Panc1 (cell line): Measurements from ENCODE around the gene TERT. TPM values are rescaled to one million over a fixed set of nuclear protein-coding genes. Genes with fewer than 3 reads are reported as not detected.

Experiments
- ATAC-seq: fragments of 200-7000 bp; cut with Tn5 transposase; 2 replicates; pipeline ENCODE4 v1.9.1; 2020; ENCODE audit warnings: mild to moderate bottlenecking, moderate library complexity
- BruUV-seq: library from RNA; stranded (reverse); fragments of 400-500 nt; replicated peaks from 2 replicates; lab custom pipeline; 2021; lab: Mats Ljungman, UMichigan
- CTCF ChIA-PET: fragments of 300-600 bp; sonication (Branson Sonifier 250); formaldehyde crosslinking; loops from one replicate; lab custom pipeline; 2022; ENCODE audit warnings: antibody characterized with exemption; lab: Charles Lee
- POLR2A ChIA-PET: fragments of 300-600 bp; sonication (Branson Sonifier 250); formaldehyde crosslinking; loops from one replicate; lab custom pipeline; 2022; ENCODE audit warnings: antibody characterized with exemption; lab: Charles Lee
- DNase-seq: peaks from one replicate; pipeline ENCODE4 v3.0.0-alpha.2; 2010; ENCODE audit warnings: low read depth, low spot score
- H3K27ac ChIP-seq: 2 replicates; pipeline ENCODE4 v1.5.1; 2011; ENCODE audit warnings: mild to moderate bottlenecking, low read length, inconsistent platforms
- H3K27me3 ChIP-seq: fragments of 200-500 bp; sonication (Bioruptor generic); 2 replicates; pipeline ENCODE4 v1.6.0; 2014; ENCODE audit warnings: low read length, inconsistent platforms; ENCODE audit not compliant: control insufficient read depth, insufficient read depth
- H3K36me3 ChIP-seq: fragments of 200-500 bp; sonication (Bioruptor generic); 2 replicates; pipeline ENCODE4 v1.5.1; 2014; ENCODE audit warnings: inconsistent platforms, mild to moderate bottlenecking, low read length, moderate library complexity; ENCODE audit not compliant: control insufficient read depth, insufficient read depth
- H3K4me1 ChIP-seq: 2 replicates; pipeline ENCODE4 v1.5.1; 2011; ENCODE audit warnings: inconsistent platforms, mild to moderate bottlenecking, low read length, moderate library complexity; ENCODE audit not compliant: control insufficient read depth, insufficient read depth
- H3K4me3 ChIP-seq, 2 experiments: 2 replicates each; pipeline ENCODE4 v1.5.1; 2011 to 2012; ENCODE audit warnings: low read depth in 2 of 2, low read length in 2 of 2, mild to moderate bottlenecking in 2 of 2, inconsistent platforms in 1 of 2, moderate library complexity in 1 of 2
- H3K9me3 ChIP-seq: fragments of 200-500 bp; sonication (Bioruptor generic); 2 replicates; pipeline ENCODE4 v1.5.1; 2014; ENCODE audit warnings: low read depth, mild to moderate bottlenecking, inconsistent platforms, low read length, moderate library complexity; ENCODE audit not compliant: control insufficient read depth, insufficient read depth
- CTCF ChIP-seq: fragments of 450-650 bp; IDR thresholded peaks from 2 replicates; pipeline ENCODE4 v1.5.1; 2017; ENCODE audit warnings: mild to moderate bottlenecking
- POLR2AphosphoS5 ChIP-seq: IDR thresholded peaks from 2 replicates; pipeline ENCODE4 v1.6.1; 2012; ENCODE audit warnings: mild to moderate bottlenecking, low read depth, low read length, moderate library complexity
- REST ChIP-seq, 2 experiments: IDR thresholded peaks; 2 replicates each; pipeline ENCODE4 v1.6.1; 2011 to 2012; ENCODE audit warnings: low read depth in 2 of 2, control low read depth in 1 of 2, low read length in 1 of 2, mild to moderate bottlenecking in 1 of 2, moderate library complexity in 1 of 2; ENCODE audit not compliant: insufficient read depth in 1 of 2
- SIN3A ChIP-seq: IDR thresholded peaks from 2 replicates; pipeline ENCODE4 v1.6.1; 2012; ENCODE audit warnings: low read depth, mild to moderate bottlenecking, low read length, moderate library complexity, borderline replicate concordance; ENCODE audit not compliant: insufficient read depth
- TCF7L2 ChIP-seq: IDR thresholded peaks from 2 replicates; pipeline ENCODE4 v1.6.1; 2011; ENCODE audit warnings: mild to moderate bottlenecking, low read depth, low read length, inconsistent platforms
- in situ Hi-C: cut with HindIII; loops from 2 replicates; pipeline ENCODE4 v1.10.0; 2016; ENCODE audit warnings: low sequenced_read_pairs, low pct_unique_long_range_greater_than_20kb
- intact Hi-C: fragments of 100-400 bp; cut with micrococcal nuclease; formaldehyde crosslinking; loops from one replicate; pipeline ENCODE4 v1.10.0; 2022; ENCODE audit not compliant: unreplicated experiment
- total RNA-seq: library from RNA; stranded (reverse); gene quantifications from one replicate; pipeline ENCODE4 v1.2.1, GENCODE V29; 2021; ENCODE audit not compliant: unreplicated experiment

Gene TERT
- total RNA-seq, 1 experiment from 2014 or later = 8.9 TPM

GRCh38 chr5:1215320-1216096 lies 79.4 kb downstream of the TERT start:
- no peaks in the 10 kb centered on the region for H3K27me3 ChIP-seq
- H3K4me3 ChIP-seq = no peak overlapping the region
- no peaks in the 10 kb centered on the region for H3K9me3 ChIP-seq
- intact Hi-C loops = no loop called here
- H3K36me3 ChIP-seq = no peaks in the 10 kb centered on the region
- H3K27ac ChIP-seq = no peak overlapping the region
- no TSS peak for BruUV-seq
- H3K4me1 ChIP-seq = no peaks in the 10 kb centered on the region
- in situ Hi-C loops = no loop called here
- ATAC-seq = no peak
- DNase-seq = no peak
- ChIA-PET CTCF (no interaction called here), POLR2A (no interaction called here)
- no peak for TF ChIP-seq TCF7L2
- TF ChIP-seq POLR2AphosphoS5 = no peak
- no peak for TF ChIP-seq CTCF
- no peak for TF ChIP-seq SIN3A
- no peak for TF ChIP-seq REST (IDR thresholded peaks at IDR 0.05; ENCODE audit: insufficient read depth in 1 of 2, low read depth in 2 of 2, low read length in 1 of 2)

- no TSS peak for BruUV-seq
- TF ChIP-seq CTCF = no peak
- TF ChIP-seq POLR2AphosphoS5 = no peak
- TF ChIP-seq TCF7L2 = no peak
- TF ChIP-seq REST (IDR thresholded peaks at IDR 0.05; ENCODE audit: insufficient read depth in 1 of 2, low read depth in 2 of 2, low read length in 1 of 2) = no peak
- TF ChIP-seq SIN3A = no peak
- H3K4me3 ChIP-seq = no peak overlapping the region
- ATAC-seq = no peak
- H3K9me3 ChIP-seq = no peaks in the 10 kb centered on the region
- no peak for DNase-seq
- intact Hi-C loops = no loop called here
- ChIA-PET POLR2A (no interaction called here), CTCF (no interaction called here)
- in situ Hi-C loops = no loop called here
- no peaks in the 10 kb centered on the region for H3K27me3 ChIP-seq
- H3K27ac ChIP-seq = no peak overlapping the region
- no peaks in the 10 kb centered on the region for H3K4me1 ChIP-seq
- no peaks in the 10 kb centered on the region for H3K36me3 ChIP-seq
Observed at GRCh38 chr5:1214936-1215220, 80.0 kb downstream of the TERT start.
